BE2C (cell line): ENCODE results near the gene HORMAD2.

ENCODE experiments used
- DNase-seq: peaks from one replicate; pipeline ENCODE4 v3.0.0-alpha.2; 2020
- H3K27me3 ChIP-seq: fragments of 250-450 bp; sonication (Bioruptor Pico); 2 replicates; pipeline ENCODE4 v1.5.1; 2020; ENCODE audit warnings: mild to moderate bottlenecking
- H3K36me3 ChIP-seq: fragments of 250-450 bp; sonication (Bioruptor Pico); 2 replicates; pipeline ENCODE4 v1.5.1; 2020; ENCODE audit warnings: mild to moderate bottlenecking
- H3K4me1 ChIP-seq: fragments of 250-450 bp; sonication (Bioruptor Pico); 2 replicates; pipeline ENCODE4 v1.5.1; 2020
- H3K4me3 ChIP-seq: 2 replicates; pipeline ENCODE4 v1.5.1; 2011; ENCODE audit warnings: low read depth, low read length
- H3K9me3 ChIP-seq: fragments of 250-450 bp; sonication (Bioruptor Pico); 2 replicates; pipeline ENCODE4 v1.5.1; 2020
- CTCF ChIP-seq: IDR thresholded peaks from 2 replicates; pipeline ENCODE4 v1.5.1; 2012; ENCODE audit warnings: mild to moderate bottlenecking, low read depth, low read length

HORMAD2 gene

GRCh38 chr22:30140414-30140813, 60.1 kb downstream of the HORMAD2 start:
- no peaks in the 10 kb centered on the region for H3K36me3 ChIP-seq
- TF ChIP-seq CTCF, result no peak
- DNase-seq, result no peak
- H3K9me3 ChIP-seq, result no peaks in the 10 kb centered on the region
- no peak overlapping the region for H3K4me3 ChIP-seq
- no peaks in the 10 kb centered on the region for H3K4me1 ChIP-seq
- H3K27me3 ChIP-seq, result peaks cover 52% of the 10 kb centered on the region

DNA sequence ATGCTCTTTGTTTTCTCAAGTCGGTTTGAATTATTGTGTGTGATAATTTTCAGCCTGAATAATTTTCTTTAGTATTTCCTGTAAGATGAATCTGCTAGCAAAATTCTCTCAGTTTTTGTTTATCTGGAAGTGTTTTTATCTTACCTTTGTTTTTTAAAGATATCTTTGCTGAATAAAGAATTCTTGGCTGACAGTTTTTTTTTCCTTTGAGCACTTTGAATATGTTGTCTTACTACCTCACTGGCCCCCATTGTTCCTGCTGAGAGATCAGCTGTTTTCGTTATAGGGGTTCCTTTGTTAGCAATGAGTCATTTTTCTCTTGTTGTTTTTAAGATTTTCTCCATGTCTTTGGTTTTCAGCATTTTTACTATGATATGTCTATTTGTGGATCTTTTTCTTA, 63.0 kb downstream of the HORMAD2 start:
- H3K9me3 ChIP-seq, result no peaks in the 10 kb centered on the region
- no peak for TF ChIP-seq CTCF
- DNase-seq, result no peak
- no peak overlapping the region for H3K4me3 ChIP-seq
- H3K27me3 ChIP-seq, result peaks cover 68% of the 10 kb centered on the region
- no peaks in the 10 kb centered on the region for H3K4me1 ChIP-seq
- no peaks in the 10 kb centered on the region for H3K36me3 ChIP-seq

DNA sequence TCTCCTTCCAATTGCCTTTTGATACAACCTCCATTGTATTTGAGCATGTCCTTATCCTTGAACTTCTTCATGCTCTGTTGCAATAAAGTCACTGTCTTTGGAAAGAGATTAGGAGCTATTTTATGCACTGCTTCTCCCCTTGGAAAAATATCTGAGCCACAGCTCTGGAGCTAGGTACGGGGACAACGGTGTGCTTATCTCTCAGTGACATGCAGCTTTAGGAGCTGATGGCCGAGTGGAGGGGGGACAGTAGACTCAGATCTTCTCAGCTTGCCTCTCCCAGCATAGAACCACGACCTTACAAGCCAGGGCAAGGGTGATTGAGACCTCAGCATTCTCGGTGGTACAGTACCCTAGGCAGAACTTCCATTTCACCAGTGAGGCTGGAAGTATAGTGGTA, 64.1 kb downstream of the HORMAD2 start:
- H3K4me3 ChIP-seq, result no peak overlapping the region
- DNase-seq, result no peak
- TF ChIP-seq CTCF, result no peak
- H3K27me3 ChIP-seq, result peaks cover 79% of the 10 kb centered on the region
- no peaks in the 10 kb centered on the region for H3K36me3 ChIP-seq
- H3K9me3 ChIP-seq, result no peaks in the 10 kb centered on the region
- H3K4me1 ChIP-seq, result no peaks in the 10 kb centered on the region

GRCh38 chr22:30150212-30150611, 69.9 kb downstream of the HORMAD2 start:
- no peak for DNase-seq
- no peak for TF ChIP-seq CTCF
- H3K9me3 ChIP-seq, result no peaks in the 10 kb centered on the region; the same call in 1 of the 2 replicates
- H3K4me1 ChIP-seq, result no peaks in the 10 kb centered on the region
- no peak overlapping the region for H3K4me3 ChIP-seq
- H3K36me3 ChIP-seq, result no peaks in the 10 kb centered on the region
- peaks cover 79% of the 10 kb centered on the region for H3K27me3 ChIP-seq

DNA sequence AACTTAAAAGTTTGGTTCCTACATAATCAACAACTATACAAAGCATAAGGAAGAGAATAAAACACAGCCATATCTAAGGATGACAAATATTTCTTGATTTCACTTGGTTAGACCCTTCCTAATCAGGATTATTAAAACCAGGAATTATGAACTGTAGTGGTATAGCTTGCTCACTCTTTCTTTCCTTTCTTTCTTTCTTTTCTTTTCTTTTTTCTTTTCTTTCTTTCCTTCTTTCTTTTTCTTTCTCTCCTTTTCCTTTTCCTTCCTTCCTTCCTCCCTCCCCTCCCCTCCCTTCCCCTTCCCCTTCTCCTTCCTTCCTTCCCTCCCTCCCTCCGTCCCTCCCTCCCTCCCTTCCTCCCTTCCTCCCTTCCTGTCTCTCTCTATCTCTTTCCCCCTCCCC, 78.0 kb downstream of the HORMAD2 start:
- TF ChIP-seq CTCF, result no peak
- H3K4me1 ChIP-seq, result no peaks in the 10 kb centered on the region
- no peak overlapping the region for H3K4me3 ChIP-seq
- H3K9me3 ChIP-seq, result no peaks in the 10 kb centered on the region
- DNase-seq, result no peak
- peaks cover 29% of the 10 kb centered on the region for H3K27me3 ChIP-seq
- no peaks in the 10 kb centered on the region for H3K36me3 ChIP-seq

DNA sequence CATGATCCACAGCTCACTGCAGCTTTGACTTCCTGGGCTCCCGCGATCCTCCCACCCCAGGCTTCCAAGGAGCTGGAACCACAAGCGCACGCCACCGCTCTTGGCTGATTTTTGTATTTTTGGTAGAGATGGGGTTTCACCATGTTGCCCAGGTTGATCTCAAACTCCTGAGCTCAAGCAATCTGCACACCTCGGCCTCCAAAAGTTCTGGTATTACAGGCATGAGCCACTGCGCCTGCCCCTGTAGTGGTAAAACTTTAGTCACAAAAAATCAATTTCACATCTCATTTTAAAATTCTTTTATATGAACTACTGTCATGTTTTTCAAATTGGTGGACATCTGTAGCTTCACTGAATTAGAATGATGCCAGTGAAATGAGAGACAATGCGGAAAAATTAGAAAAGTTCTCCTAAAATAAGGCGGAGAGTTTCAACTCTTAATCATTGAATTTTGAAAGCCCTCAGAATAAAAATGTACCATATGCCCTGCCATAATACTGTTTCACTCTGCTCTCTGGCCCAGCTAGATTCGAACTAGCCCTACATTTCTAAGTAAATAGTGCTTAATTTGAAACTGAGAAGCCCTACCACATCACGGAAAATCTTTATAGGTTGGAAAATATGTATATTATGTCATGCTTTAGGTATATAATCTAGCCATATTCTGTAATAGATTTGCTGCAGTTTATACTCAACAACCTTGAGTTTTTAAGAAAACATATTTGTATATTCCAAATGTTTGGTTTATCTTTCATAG, 78.7 kb downstream of the HORMAD2 start:
- TF ChIP-seq CTCF, result no peak
- no peaks in the 10 kb centered on the region for H3K4me1 ChIP-seq
- H3K4me3 ChIP-seq, result no peak overlapping the region
- no peak for DNase-seq
- H3K36me3 ChIP-seq, result no peaks in the 10 kb centered on the region
- peaks cover 23% of the 10 kb centered on the region for H3K27me3 ChIP-seq
- no peaks in the 10 kb centered on the region for H3K9me3 ChIP-seq
